K562 (cell line): ENCODE results near the gene GAPT. TPM values are rescaled to one million over a fixed set of nuclear protein-coding genes. Genes with fewer than 3 reads are reported as not detected.

Experiments used
- ATAC-seq: fragments of 200-7000 bp; cut with Tn5 transposase; 3 replicates; pipeline ENCODE4 v1.9.1; 2020; ENCODE audit warnings: moderate library complexity
- BruUV-seq: library from RNA; stranded (reverse); fragments of 400-500 nt; replicated peaks from 2 replicates; lab custom pipeline; 2021; lab: Mats Ljungman, UMichigan
- CTCF ChIA-PET: fragments of 300-600 bp; formaldehyde crosslinking; extraction: SDS; loops from one replicate; lab custom pipeline; 2021; ENCODE audit warnings: low intra/inter-chr PET ratio; lab: Yijun Ruan, JAX
- POLR2A ChIA-PET: fragments of 300-600, 350-650 bp; sonication (Branson Sonifier 250); formaldehyde crosslinking; extraction: SDS; loops from one replicate; lab custom pipeline; 2021; ENCODE audit warnings: antibody characterized with exemption, inconsistent platforms; lab: Yijun Ruan, JAX
- DNase-seq, 4 experiments: peaks; one replicate each; pipeline versions ENCODE4 v3.0.0 to v3.0.0-alpha.2; 2011 to 2018; ENCODE audit warnings: low spot score in 3 of 4, mixed read lengths in 3 of 4; ENCODE audit errors: extremely low read depth in 1 of 4
- FAIRE-seq: peaks from 2 replicates; lab custom pipeline; 2011; peaks lifted over from hg19 to GRCh38; lab: Jason Lieb, UNC
- H2AFZ ChIP-seq: 2 replicates; pipeline ENCODE4 v1.6.0; 2011; ENCODE audit warnings: low read depth, low read length, control low read depth, inconsistent platforms
- H3K27ac ChIP-seq: fragments of 200-600 bp; 3 replicates; pipeline ENCODE4 v1.8.0; 2011; ENCODE audit warnings: low read depth, mild to moderate bottlenecking, control low read depth, inconsistent platforms, low read length, moderate library complexity, mixed read lengths; ENCODE audit errors: extremely low read depth
- H3K27me3 ChIP-seq, 2 experiments: fragments of 300-600 bp in 1 of 2; 2 replicates in 1 of 2; 3 replicates in 1 of 2; pipeline versions ENCODE4 v1.6.0 to v1.8.0; 2011; ENCODE audit warnings: inconsistent platforms in 2 of 2, low read length in 2 of 2, mild to moderate bottlenecking in 1 of 2, mixed read lengths in 1 of 2, moderate library complexity in 1 of 2; ENCODE audit not compliant: control insufficient read depth in 2 of 2, insufficient read depth in 2 of 2
- H3K36me3 ChIP-seq: fragments of 300-600 bp; 3 replicates; pipeline ENCODE4 v1.8.0; 2011; ENCODE audit warnings: mild to moderate bottlenecking, low read length, inconsistent platforms; ENCODE audit not compliant: control insufficient read depth, insufficient read depth
- H3K4me1 ChIP-seq, 2 experiments: fragments of 200-600 bp in 1 of 2; replicated peaks in 1 of 2; 2 replicates in 1 of 2; 3 replicates in 1 of 2; pipeline versions ENCODE4 v1.5.1 to v1.8.0; 2011; ENCODE audit warnings: inconsistent platforms in 2 of 2, low read length in 2 of 2, mild to moderate bottlenecking in 1 of 2, mixed read lengths in 1 of 2, moderate library complexity in 1 of 2; ENCODE audit not compliant: control insufficient read depth in 2 of 2, insufficient read depth in 2 of 2
- H3K4me2 ChIP-seq: 2 replicates; pipeline ENCODE4 v1.6.1; 2011; ENCODE audit warnings: low read length, control low read depth, inconsistent platforms, mixed read lengths; ENCODE audit not compliant: insufficient read depth
- H3K4me3 ChIP-seq: fragments of 200-600 bp; sonication (generic), shearing (Covaris generic); 2 replicates; pipeline ENCODE4 v1.5.1; 2016; ENCODE audit warnings: control low read depth, inconsistent platforms
- H3K79me2 ChIP-seq: fragments of 200-600 bp; 3 replicates; pipeline ENCODE4 v1.8.0; 2011; ENCODE audit warnings: low read length, inconsistent platforms; ENCODE audit not compliant: control insufficient read depth, insufficient read depth
- H3K9ac ChIP-seq, 2 experiments: 2 replicates each; pipeline versions ENCODE4 v1.6.0 to v1.6.1; 2011; ENCODE audit warnings: low read depth in 2 of 2, low read length in 2 of 2, control low read depth in 1 of 2, inconsistent platforms in 1 of 2, mild to moderate bottlenecking in 1 of 2, mixed read lengths in 1 of 2; ENCODE audit not compliant: insufficient read depth in 1 of 2
- H3K9me1 ChIP-seq: one replicate; pipeline ENCODE4 v1.6.0; 2011; ENCODE audit warnings: inconsistent platforms, mild to moderate bottlenecking, low read length, moderate library complexity; ENCODE audit not compliant: control insufficient read depth, insufficient read depth
- H3K9me3 ChIP-seq: replicated peaks from 2 replicates; pipeline ENCODE4 v1.5.1; 2011; ENCODE audit warnings: low read depth, low read length, inconsistent platforms; ENCODE audit not compliant: control insufficient read depth, insufficient read depth
- H4K20me1 ChIP-seq: replicated peaks from 2 replicates; pipeline ENCODE4 v1.6.1; 2011; ENCODE audit warnings: low read length, inconsistent platforms, mixed read lengths; ENCODE audit not compliant: control insufficient read depth, insufficient read depth
- IRF2 ChIP-seq: sonication (generic); formaldehyde crosslinking; IDR thresholded peaks from 2 replicates; pipeline ENCODE4 v1.8.1; 2022; ENCODE audit warnings: mild to moderate bottlenecking, missing genetic modification reagents
- KLF6 ChIP-seq: fragments of 250-450 bp; sonication (Bioruptor Pico); IDR thresholded peaks from 2 replicates; pipeline ENCODE4 v1.4.0; 2020; ENCODE audit warnings: mild to moderate bottlenecking, moderate library complexity, borderline replicate concordance
- LARP7 ChIP-seq: fragments of 450-650 bp; IDR thresholded peaks from 2 replicates; pipeline ENCODE4 v1.6.1; 2016
- NCOA1 ChIP-seq: fragments of 450-650 bp; IDR thresholded peaks from 2 replicates; pipeline ENCODE4 v1.6.1; 2016; ENCODE audit warnings: low read depth
- U2AF1 ChIP-seq: fragments of 200-400 bp; formaldehyde crosslinking; optimal IDR thresholded peaks from 2 replicates; pipeline ENCODE3; 2017; ENCODE audit warnings: mild to moderate bottlenecking, low read depth, low read length, moderate library complexity
- ZNF311 ChIP-seq: fragments of 250-450 bp; sonication (Bioruptor Pico); IDR thresholded peaks from 2 replicates; pipeline ENCODE4 v1.4.0; 2020; ENCODE audit warnings: mild to moderate bottlenecking, moderate library complexity
- ZNF79 ChIP-seq: fragments of 250-450 bp; sonication (Bioruptor Pico); IDR thresholded peaks from 2 replicates; pipeline ENCODE4 v1.4.0; 2020; ENCODE audit warnings: low read depth, mild to moderate bottlenecking, moderate library complexity
- WGBS: fragments of 100-300 bp; shearing (Covaris generic); methylation state at CpG from one replicate; pipeline ENCODE4 v1.1.6; 2016; ENCODE audit warnings: low coverage, mixed read lengths; ENCODE audit not compliant: insufficient coverage; ENCODE audit errors: missing lambda C conversion rate; 5-methylcytosine and 5-hydroxymethylcytosine counted together
- in situ Hi-C: fragments of 300-500 bp; cut with MboI; formaldehyde crosslinking; loops from 4 replicates; pipeline ENCODE4 v1.15.0; 2018; ENCODE audit warnings: inconsistent platforms, mixed read lengths
- intact Hi-C: fragments of 100-400 bp; cut with micrococcal nuclease; formaldehyde crosslinking; loops from 2 replicates; pipeline ENCODE4 v1.14.2; 2022
- polyA plus RNA-seq, 8 experiments: library from polyadenylated mRNA; depleted of rRNA in 4 of 8; stranded (reverse) in 5 of 8; unstranded in 3 of 8; fragments of >200 nt; fragmentation: Nextera tagmentation in 2 of 8; fragmentation: Illumina TruSeq in 1 of 8; extraction: Ambion mirVana in 2 of 8; extraction: Trizol in 1 of 8; gene quantifications; 2 replicates each; pipeline versions ENCODE4 v1.2.1 to v1.2.3, GENCODE V29; 2011 to 2014; ENCODE audit warnings: inconsistent platforms in 1 of 8, missing spikeins in 1 of 8
- total RNA-seq, 7 experiments: library from RNA; depleted of rRNA in 6 of 7; stranded (reverse); fragments of >200 nt in 6 of 7; fragmentation: Illumina TruSeq in 2 of 7; extraction: Trizol in 2 of 7; gene quantifications; 2 replicates each; pipeline versions ENCODE4 v1.2.1 to v1.2.3, GENCODE V29; 2011 to 2021; ENCODE audit warnings: low replicate concordance in 1 of 7
- TF ChIP-seq, protein P1 (sequence below): fragments of 250-450 bp; sonication (Bioruptor Pico); IDR thresholded peaks from 2 replicates; pipeline ENCODE4 v1.8.0; 2022; ENCODE audit warnings: moderate library complexity, mild to moderate bottlenecking, inconsistent platforms
- TF ChIP-seq, protein P2 (sequence below): fragments of 250-450 bp; sonication (Bioruptor Pico); IDR thresholded peaks from 2 replicates; pipeline ENCODE4 v1.9.0; 2021; ENCODE audit warnings: mild to moderate bottlenecking

The GAPT gene
- total and polyA plus RNA-seq, 9 of the 15 experiments (the other 6 are each of a cell fraction or from before 2014, with no cell fraction given) = not detected

- no peak overlapping the region for H3K4me3 ChIP-seq
- H3K4me2 ChIP-seq = no peak overlapping the region
- no peaks in the 10 kb centered on the region for H3K79me2 ChIP-seq
- no peak overlapping the region for H2AFZ ChIP-seq
- DNase-seq = no peak
- TF ChIP-seq, protein P1, sequence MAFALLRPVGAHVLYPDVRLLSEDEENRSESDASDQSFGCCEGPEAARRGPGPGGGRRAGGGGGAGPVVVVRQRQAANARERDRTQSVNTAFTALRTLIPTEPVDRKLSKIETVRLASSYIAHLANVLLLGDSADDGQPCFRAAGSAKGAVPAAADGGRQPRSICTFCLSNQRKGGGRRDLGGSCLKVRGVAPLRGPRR (CRISPR knock-in tag) = no peak
- TF ChIP-seq IRF2 (CRISPR knock-in tag) (no peak), U2AF1 (no peak), LARP7 (no peak)
- BruUV-seq = no TSS peak
- ATAC-seq = no peak
- no peak overlapping the region for H3K27ac ChIP-seq
- POLR2A ChIA-PET = no interaction called here
- FAIRE-seq = no peak
- no peaks in the 10 kb centered on the region for H3K4me1 ChIP-seq
- in situ Hi-C loops (loop anchor here (10.0 to 25.0 kb wide), 3 partner anchors 683 to 1175 kb away; partner anchors contain the start of gene ACTBL2), intact Hi-C loops (no loop called here)
- CTCF ChIA-PET = no interaction called here
- H3K9me1 ChIP-seq = no peaks in the 10 kb centered on the region
- H3K9ac ChIP-seq = no peak overlapping the region
- 5% methylated on average over 2 of the region's 2 CpGs for WGBS
- H3K27me3 ChIP-seq = no peaks in the 10 kb centered on the region
- H4K20me1 ChIP-seq = no peaks in the 10 kb centered on the region
- H3K36me3 ChIP-seq = no peaks in the 10 kb centered on the region
- H3K9me3 ChIP-seq = no peaks in the 10 kb centered on the region
Observed at GRCh38 chr5:58469896-58470295, 21.3 kb upstream of the GAPT start.

DNA sequence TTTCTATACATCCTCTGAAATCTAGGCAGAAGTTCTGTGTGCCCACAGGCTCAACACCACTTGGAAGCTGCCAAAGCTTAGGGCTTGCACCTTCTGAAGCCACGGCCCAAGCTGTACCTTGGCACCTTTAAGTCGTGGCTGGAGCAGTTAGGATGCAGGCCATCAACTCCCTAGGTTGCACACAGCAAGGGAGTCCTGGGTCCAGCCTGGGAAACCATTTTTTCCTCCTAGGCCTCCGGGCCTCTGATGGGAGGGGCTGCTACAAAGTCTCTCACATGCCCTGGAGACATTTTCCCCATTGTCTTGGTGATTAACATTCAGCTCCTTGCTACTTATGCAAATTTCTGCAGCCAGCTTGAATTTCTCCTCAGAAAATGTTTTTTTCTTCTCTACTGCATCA, 15.8 kb upstream of the GAPT start:
- no peak overlapping the region for H3K4me2 ChIP-seq
- no peaks in the 10 kb centered on the region for H3K4me1 ChIP-seq
- DNase-seq (no peak), ATAC-seq (no peak), FAIRE-seq (no peak)
- H3K27me3 ChIP-seq = no peaks in the 10 kb centered on the region
- no peaks in the 10 kb centered on the region for H4K20me1 ChIP-seq
- intact Hi-C loops (no loop called here), in situ Hi-C loops (no loop called here)
- no TSS peak for BruUV-seq
- no peaks in the 10 kb centered on the region for H3K9me1 ChIP-seq
- no peak overlapping the region for H2AFZ ChIP-seq
- CTCF ChIA-PET = no interaction called here
- no peak overlapping the region for H3K9ac ChIP-seq
- no peak overlapping the region for H3K4me3 ChIP-seq
- POLR2A ChIA-PET = no interaction called here
- H3K27ac ChIP-seq = no peak overlapping the region
- H3K36me3 ChIP-seq = no peaks in the 10 kb centered on the region
- no peaks in the 10 kb centered on the region for H3K9me3 ChIP-seq
- 7% methylated on average over 3 of the region's 3 CpGs for WGBS
- no peaks in the 10 kb centered on the region for H3K79me2 ChIP-seq
- TF ChIP-seq NCOA1 = no peak
- TF ChIP-seq ZNF79 = no peak
- no peak for TF ChIP-seq KLF6 (CRISPR knock-in tag)
- TF ChIP-seq, protein P2, sequence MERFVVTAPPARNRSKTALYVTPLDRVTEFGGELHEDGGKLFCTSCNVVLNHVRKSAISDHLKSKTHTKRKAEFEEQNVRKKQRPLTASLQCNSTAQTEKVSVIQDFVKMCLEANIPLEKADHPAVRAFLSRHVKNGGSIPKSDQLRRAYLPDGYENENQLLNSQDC = no peak
- no peak for TF ChIP-seq ZNF311 (CRISPR knock-in tag)
